Measurements from ENCODE around the gene PORCN.

DNA sequence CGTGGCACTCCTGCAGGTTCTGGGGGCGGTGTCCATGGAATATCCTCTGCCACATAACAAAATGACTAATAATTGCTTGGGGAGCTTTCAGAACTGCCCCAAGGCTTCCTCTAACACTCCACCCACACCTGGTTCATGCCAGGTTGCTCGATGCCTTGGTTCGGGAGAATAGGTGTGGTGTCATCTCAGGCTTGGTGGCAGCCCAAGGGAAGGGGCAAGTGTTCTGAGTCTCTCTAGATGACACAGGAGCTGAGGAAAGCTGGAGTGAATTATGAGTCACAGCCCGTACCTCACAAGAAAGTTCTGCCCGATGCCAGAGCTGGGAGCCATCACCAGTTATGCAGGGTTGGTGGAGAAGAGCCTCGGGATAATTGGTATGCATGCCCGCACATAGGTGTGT, 18.1 kb upstream of the PORCN start:
- no peak for TF ChIP-seq CTCF (IDR thresholded peaks at IDR 0.05)
- no peak for TF ChIP-seq POLR2A (IDR thresholded peaks at IDR 0.05)

Data from ovary (tissue), 3 donors.